MG63 (cell line): ENCODE data around the gene NUP93. TPM values are rescaled to one million over a fixed set of nuclear protein-coding genes. Genes with fewer than 3 reads are reported as not detected.
A peak's percentile ranks its signal among the peaks of the same experiment; 100 is the strongest.

ENCODE experiments used
- DNase-seq: peaks from one replicate; pipeline ENCODE4 v3.0.0-alpha.2; 2020
- H3K27me3 ChIP-seq: fragments of 250-450 bp; sonication (Bioruptor Pico); 2 replicates; pipeline ENCODE4 v1.5.1; 2020; ENCODE audit warnings: mild to moderate bottlenecking, moderate library complexity
- H3K36me3 ChIP-seq: fragments of 250-450 bp; sonication (Bioruptor Pico); 2 replicates; pipeline ENCODE4 v1.5.1; 2020; ENCODE audit warnings: mild to moderate bottlenecking, moderate library complexity
- H3K4me3 ChIP-seq: fragments of 250-450 bp; sonication (Bioruptor Pico); 2 replicates; pipeline ENCODE4 v1.5.1; 2020; ENCODE audit warnings: mild to moderate bottlenecking, moderate library complexity
- H3K9me3 ChIP-seq: fragments of 250-450 bp; sonication (Bioruptor Pico); 2 replicates; pipeline ENCODE4 v1.5.1; 2020; ENCODE audit warnings: mild to moderate bottlenecking, moderate library complexity
- total RNA-seq: library from RNA; depleted of rRNA; stranded (reverse); fragments of >200 nt; shearing (Covaris generic); gene quantifications from 2 replicates; pipeline ENCODE4 v1.2.3, GENCODE V29; 2014; ENCODE audit warnings: low replicate concordance; rRNA removed

The NUP93 gene
- total RNA-seq: 125 and 160 TPM in 2 replicates

DNA sequence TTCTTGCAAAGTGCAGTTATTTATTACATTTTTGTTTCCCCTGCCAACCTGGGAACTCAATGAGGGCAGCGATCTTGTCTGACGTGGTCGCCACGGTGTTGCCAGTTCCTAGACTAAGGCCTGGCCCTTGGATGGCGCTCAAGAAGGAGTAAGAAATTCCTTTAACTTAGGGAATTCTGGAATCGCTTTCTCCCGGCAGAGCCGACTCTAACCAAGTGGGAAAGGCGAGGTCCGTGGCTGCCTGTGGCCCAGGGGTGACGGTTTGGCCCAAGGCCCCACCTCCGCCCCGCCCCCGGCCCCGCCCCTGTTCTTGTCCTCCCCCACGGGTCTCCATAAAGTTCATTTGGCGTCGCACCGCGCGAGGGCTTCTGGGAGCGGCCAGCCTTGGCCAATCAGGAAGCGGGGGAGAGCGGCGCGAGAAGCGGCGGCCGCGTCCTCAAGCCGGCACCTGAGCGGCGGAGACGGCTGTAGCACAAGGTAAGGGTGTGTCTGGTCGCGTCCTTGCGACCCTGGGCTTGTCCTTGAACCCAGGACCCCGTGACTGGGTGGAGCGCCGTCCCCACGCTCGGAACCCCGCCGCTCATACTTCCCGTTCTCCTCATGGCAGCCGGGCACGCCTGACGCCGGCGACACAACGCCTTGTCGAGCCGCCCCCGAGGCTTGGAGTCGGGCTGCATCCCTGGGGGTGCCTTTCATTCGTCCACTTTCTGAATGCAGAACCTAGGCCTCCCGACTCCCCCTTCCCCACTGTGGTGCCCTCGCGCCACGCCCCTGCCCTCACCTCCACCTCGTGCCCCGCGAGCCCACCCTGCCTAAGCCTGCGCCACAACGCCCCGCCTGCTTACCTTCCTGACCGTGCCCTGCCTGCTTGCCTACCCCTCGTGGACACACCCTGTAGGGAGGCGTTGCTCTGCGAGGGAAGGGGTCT is at the start of gene NUP93:
Gene NUP93 (plus strand): TSS at position 395 of the 928 bp plus-strand sequence. CDS start 18,119 bp downstream, outside the sequence.
- peak; percentile 98 for DNase-seq

DNA sequence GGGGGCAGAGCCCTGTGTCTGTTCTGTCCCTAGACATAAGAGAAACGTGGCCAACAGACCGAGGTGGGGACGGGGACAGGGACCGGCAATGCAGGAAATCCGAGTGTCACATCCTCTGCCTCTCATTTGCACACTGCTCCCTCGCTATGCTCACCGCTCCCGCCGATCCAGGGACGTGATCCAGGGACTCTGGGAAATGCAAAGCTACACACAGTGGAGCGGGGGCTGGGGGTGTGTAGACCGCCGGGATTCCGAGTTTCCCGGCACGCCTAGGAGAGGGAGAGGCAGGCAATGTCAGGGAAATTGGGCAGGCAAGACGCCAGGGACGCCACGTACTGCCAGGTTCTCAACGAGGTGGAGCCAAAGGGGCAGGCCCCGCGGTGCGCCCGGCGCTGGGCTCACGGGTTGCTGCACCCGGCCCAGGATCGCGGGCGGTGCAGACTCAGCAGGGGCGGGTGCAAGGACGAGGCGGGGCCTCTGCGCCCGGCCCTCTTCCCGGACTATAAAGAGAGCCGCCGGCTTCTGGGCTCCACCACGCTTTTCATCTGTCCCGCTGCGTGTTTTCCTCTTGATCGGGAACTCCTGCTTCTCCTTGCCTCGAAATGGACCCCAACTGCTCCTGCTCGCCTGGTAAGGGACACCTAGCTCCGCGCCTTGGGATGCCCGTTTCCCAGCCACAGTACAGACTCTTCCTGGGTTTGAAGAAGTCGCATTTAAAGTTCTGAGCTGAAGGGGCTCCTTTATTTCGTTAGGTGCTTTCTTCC is 47.8 kb upstream of the NUP93 start, which contains the start of gene MT1X:
Gene MT1X (plus strand): TSS at position 532 of the 764 bp plus-strand sequence. CDS start 71 bp downstream, at position 603.
- Histone ChIP-seq H3K27me3 (no peaks in the 10 kb centered on the region), H3K4me3 (peak within 1 kb of the TSS; percentile 57), H3K36me3 (peaks cover 7% of the 10 kb centered on the region), H3K9me3 (peaks cover 4% of the 10 kb centered on the region; the same call in 1 of the 2 replicates)
- peak; percentile 98 for DNase-seq

More for the DNA sequence above, at the start of gene NUP93:
- Histone ChIP-seq H3K9me3 (no peaks in the 10 kb centered on the region), H3K4me3 (peak within 1 kb of the TSS; percentile 95), H3K36me3 (peaks cover 17% of the 10 kb centered on the region), H3K27me3 (no peaks in the 10 kb centered on the region; the same call in 1 of the 2 replicates)

DNA sequence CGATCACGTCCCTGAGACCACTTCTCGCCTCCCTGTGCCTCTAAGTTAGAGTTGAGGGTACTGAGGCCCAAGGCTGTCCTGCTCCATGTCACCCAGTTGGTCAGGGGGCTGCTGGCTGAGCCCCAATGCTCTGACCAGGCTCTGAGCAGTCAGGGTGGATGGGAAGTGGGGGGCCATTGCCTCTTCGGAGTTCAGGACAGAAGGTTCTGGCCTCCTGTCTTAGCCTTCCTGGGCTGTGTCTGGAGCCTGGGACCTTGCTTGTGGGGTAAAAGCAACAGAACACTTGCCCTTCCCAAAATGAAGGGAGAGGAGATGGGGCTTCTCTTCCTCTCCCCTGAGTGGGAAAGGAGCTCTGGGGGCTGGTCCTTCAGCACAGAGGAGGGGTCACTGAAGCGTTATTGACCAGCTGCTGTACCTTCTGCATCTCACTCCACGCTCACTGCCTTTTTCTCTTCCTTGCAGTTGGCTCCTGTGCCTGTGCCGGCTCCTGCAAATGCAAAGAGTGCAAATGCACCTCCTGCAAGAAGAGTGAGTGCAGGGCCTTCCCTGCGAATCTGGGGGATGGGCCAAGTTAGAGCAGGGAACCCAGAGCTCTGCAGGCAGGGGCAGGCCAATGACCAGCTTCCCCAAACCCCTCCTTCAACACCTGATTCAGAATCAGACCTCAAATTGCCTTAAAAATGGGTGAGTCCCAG is 47.1 kb upstream of the NUP93 start:
- peaks cover 7% of the 10 kb centered on the region for H3K36me3 ChIP-seq
- DNase-seq: no peak
- peaks cover 4% of the 10 kb centered on the region; the same call in 1 of the 2 replicates for H3K9me3 ChIP-seq
- no peaks in the 10 kb centered on the region for H3K27me3 ChIP-seq
- H3K4me3 ChIP-seq: peak overlapping the region; percentile 57

DNA sequence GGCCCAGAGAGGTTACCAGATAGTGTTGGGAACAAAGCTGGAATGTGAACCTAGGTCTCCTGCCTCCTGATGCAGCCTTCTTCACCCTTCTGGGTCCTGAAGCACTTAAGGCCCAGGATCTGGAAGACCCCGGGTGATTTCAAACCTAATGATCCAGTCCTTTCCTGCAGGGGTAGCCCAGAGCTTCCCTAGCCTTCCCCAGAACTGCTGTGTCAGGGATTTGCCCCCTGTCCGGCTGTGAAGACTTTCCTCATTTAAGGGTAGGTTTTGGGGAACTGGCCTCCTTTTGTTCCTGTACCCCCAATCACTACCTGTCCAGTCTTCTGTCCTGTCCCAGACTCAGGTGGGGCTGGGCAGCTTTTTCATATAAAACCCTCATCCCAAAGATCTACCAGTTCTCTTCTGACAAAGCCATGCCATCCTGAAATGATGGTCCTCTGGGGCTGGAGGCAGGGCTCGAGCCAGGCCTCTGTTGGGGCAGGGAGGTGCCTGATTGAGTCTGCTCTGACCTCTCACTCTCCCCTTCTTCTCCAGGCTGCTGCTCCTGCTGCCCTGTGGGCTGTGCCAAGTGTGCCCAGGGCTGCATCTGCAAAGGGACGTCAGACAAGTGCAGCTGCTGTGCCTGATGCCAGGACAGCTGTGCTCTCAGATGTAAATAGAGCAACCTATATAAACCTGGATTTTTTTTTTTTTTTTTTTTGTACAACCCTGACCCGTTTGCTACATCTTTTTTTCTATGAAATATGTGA is 46.3 kb upstream of the NUP93 start:
- Histone ChIP-seq H3K9me3 (peaks cover 4% of the 10 kb centered on the region; the same call in 1 of the 2 replicates), H3K36me3 (peaks cover 7% of the 10 kb centered on the region), H3K4me3 (peak overlapping the region; percentile 57), H3K27me3 (no peaks in the 10 kb centered on the region)
- no peak for DNase-seq

DNA sequence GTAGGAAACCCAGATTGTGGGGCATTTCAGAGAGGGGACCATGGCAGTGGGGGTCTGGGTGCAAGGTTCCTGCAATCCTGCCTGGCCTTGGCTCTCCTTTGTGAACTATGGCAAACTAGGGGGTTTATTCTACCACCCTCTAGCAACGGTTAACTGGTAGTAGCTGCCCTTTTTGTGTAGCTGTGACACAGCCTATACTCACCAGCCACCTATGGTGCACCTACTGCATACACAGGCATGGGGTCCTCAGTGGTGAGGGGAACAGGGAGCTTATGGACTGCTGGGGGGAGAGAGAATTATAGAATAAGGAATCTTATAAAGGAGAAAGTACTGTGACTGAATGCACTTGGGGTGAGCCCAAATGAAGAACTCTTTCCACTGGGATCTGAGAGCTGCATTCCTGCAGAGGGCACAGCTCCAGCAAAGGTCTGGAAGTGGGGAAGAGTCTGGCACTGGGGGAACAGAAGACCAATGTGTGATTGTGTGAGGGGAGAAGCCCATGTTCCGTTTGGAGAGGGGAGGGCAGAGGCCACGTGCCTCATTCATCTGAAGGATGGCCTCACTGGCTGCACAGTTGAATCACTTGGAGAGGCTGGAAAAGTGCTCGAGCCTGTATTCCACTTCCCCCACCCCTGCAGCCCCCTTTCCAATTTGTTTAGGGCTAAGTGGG is 45.5 kb upstream of the NUP93 start:
- peaks cover 4% of the 10 kb centered on the region; the same call in 1 of the 2 replicates for H3K9me3 ChIP-seq
- no peak for DNase-seq
- H3K27me3 ChIP-seq: no peaks in the 10 kb centered on the region
- no peak overlapping the region for H3K4me3 ChIP-seq
- H3K36me3 ChIP-seq: peaks cover 7% of the 10 kb centered on the region

DNA sequence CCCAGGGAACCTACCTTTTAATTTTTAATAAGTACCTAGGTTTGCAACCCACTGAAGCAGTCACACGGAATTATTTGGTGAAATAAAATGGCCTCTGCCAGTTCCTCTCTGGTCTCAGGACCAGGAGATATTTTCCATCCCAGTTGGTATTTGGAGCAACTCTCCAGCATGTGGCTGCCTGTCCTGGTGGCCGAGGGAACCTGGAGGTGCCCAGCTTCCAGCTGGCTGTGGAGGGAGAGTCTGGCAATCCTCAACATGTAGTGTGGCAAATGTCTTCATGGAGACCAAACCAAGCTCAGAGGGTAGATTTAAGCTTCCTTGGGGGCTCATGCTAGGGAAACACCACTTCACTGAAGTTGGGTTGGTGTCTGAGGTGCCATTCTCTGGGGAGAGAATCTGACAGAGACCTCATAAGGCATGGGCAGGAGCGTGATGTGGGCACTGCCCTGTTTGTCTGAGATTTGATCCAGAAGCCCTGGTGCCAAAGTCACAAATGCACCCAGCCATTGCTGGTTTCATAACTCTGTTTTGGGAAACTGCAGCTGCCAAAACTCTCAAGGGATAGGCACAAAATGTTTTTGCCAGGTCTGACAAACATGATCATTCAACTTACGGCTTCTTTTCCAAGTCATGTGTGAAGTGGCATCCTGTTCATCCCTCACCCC is 44.9 kb upstream of the NUP93 start:
- peaks cover 7% of the 10 kb centered on the region for H3K36me3 ChIP-seq
- DNase-seq: no peak
- H3K27me3 ChIP-seq: no peaks in the 10 kb centered on the region
- H3K4me3 ChIP-seq: no peak overlapping the region
- H3K9me3 ChIP-seq: peaks cover 4% of the 10 kb centered on the region; the same call in 1 of the 2 replicates

DNA sequence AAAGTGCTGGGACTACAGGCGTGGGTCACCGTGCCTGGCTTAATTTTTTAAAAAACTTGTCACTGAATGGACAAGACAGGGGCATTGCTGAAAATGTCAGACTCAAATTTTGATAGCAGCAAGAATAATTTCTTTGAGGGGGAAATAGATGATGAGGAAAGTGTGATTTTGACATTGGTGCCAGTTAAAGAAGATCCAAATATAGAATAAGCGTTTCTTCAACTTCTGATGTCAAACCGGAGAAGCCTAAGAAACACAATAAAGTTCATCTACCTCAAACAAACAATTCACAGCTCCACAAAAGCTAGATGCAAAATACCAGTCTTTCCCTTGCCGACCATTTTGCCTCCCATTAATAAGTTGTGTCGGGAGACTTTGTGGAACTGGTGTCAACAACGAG is 43.2 kb upstream of the NUP93 start:
- Histone ChIP-seq H3K4me3 (no peak overlapping the region), H3K27me3 (no peaks in the 10 kb centered on the region), H3K36me3 (peaks cover 7% of the 10 kb centered on the region), H3K9me3 (peaks cover 4% of the 10 kb centered on the region; the same call in 1 of the 2 replicates)
- DNase-seq: no peak

DNA sequence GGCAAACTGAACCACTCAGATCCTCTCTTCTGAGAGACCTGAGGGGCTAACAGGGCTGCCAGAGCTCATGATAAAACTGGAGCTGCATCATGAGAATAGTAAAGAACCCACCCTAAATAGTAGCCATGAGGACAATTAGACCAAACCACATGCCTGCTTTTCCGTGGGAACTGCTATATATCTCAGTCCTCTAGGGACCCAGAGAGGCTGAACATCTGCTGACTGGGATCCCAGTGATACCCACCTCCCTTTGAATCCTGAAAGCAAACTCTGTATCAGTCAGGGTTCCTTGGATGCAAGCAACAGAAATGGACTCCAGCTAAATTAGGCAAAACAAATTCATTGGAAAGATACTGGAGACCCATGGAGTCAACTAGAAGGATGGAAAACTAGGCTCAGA is 41.2 kb upstream of the NUP93 start:
- no peaks in the 10 kb centered on the region for H3K27me3 ChIP-seq
- DNase-seq: no peak
- H3K36me3 ChIP-seq: no peaks in the 10 kb centered on the region; the same call in 1 of the 2 replicates
- peaks cover 4% of the 10 kb centered on the region; the same call in 1 of the 2 replicates for H3K9me3 ChIP-seq
- no peak overlapping the region for H3K4me3 ChIP-seq

DNA sequence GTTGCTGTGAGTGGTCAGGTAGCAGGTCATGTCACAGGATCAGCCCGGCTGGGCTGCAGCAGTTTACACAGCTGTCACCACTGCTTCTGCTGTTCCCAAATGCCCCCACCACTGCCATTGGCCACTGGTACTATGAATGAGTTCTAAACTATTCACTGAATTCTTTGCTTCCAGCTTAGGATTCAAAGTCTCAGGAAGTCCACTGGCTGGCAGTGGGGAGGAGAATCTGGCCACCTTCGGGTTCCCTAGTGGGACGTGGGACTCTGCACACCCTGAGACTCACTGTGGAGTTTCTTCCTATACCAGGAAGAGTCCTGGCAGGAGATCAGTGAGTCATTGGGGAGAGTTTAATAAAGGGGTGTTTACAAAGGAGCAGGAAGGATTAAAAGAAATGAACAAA is 40.8 kb upstream of the NUP93 start:
- H3K36me3 ChIP-seq: no peaks in the 10 kb centered on the region; the same call in 1 of the 2 replicates
- peaks cover 4% of the 10 kb centered on the region; the same call in 1 of the 2 replicates for H3K9me3 ChIP-seq
- no peak overlapping the region for H3K4me3 ChIP-seq
- DNase-seq: peak; percentile 35
- H3K27me3 ChIP-seq: no peaks in the 10 kb centered on the region

DNA sequence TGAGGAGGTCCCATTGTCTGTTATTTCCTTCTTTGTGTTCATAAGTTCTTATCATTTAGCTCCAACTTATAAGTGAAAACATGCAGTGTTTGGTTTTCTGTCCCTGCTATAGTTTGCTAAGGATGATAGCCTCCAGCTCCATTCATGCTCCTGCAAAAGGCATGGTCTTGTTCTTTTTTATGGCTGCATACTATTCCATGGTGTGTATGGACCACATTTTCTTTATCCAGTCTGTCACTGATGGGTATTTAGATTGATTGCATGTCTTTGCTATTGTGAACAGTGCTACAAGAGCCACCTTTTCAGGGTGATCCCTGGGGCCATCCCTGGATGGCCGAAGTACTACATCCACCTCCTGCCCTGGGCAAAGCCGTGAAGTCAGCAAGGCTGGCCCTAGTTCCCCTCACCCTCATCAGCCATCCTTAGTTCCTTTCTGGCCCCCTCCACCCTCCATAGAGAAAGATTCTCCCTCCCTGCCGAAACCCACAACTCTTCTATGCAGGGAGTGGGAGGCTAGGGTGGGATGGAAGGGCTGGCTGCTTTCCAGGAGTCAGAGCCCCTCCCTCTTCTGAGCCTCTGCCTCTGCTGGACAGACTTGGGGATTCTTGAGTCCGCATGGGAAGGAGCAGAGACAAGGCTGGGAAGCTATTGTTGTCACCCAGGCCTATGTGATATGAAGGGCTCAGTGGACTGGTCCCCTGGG is 39.4 kb upstream of the NUP93 start:
- Histone ChIP-seq H3K9me3 (peaks cover 4% of the 10 kb centered on the region; the same call in 1 of the 2 replicates), H3K36me3 (no peaks in the 10 kb centered on the region), H3K4me3 (no peak overlapping the region), H3K27me3 (no peaks in the 10 kb centered on the region)
- DNase-seq: no peak

DNA sequence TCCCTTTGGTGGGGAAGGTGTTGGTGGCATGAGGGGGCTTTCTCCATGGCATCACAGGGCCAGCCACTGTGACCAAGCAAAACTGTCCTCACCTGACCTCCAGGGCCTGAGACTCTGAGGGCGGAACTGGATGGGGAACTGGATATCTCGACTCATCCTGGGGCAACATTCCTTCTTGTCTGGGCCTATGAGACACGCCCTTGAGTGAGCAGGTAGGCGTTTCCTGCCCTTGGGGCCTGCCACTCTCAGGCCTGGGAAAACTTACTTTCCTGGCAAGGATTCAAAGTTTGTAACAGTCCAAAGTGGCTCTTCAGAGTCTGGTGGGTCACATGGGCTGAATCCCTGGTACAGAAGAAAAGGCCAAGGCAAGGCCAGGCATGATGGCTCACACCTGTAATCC is 38.0 kb upstream of the NUP93 start:
- DNase-seq: peak; percentile 75
- Histone ChIP-seq H3K27me3 (no peaks in the 10 kb centered on the region), H3K9me3 (peaks cover 6% of the 10 kb centered on the region), H3K36me3 (no peaks in the 10 kb centered on the region), H3K4me3 (no peak overlapping the region)

DNA sequence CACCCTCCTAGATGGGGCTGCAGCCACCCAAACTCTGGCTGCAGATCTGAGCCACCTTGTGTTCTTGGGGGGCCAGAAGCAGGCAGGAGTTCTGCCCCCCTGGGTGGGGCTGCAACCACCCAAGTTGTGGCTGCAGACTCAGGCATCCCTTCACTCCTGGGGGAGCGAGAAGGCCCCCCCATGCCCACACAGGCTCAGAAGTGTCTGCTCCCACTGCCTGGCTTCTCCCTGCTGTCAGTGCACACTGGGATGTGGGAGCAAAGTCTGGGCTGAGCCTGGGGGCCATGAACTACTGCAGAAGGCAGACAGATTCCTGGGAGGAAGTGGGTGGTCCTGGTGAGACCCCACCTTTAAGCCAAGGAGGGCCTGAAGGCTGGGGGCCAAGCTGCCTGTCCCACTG is 34.7 kb upstream of the NUP93 start:
- Histone ChIP-seq H3K27me3 (no peaks in the 10 kb centered on the region), H3K9me3 (peaks cover 11% of the 10 kb centered on the region), H3K36me3 (no peaks in the 10 kb centered on the region), H3K4me3 (no peak overlapping the region)
- no peak for DNase-seq

DNA sequence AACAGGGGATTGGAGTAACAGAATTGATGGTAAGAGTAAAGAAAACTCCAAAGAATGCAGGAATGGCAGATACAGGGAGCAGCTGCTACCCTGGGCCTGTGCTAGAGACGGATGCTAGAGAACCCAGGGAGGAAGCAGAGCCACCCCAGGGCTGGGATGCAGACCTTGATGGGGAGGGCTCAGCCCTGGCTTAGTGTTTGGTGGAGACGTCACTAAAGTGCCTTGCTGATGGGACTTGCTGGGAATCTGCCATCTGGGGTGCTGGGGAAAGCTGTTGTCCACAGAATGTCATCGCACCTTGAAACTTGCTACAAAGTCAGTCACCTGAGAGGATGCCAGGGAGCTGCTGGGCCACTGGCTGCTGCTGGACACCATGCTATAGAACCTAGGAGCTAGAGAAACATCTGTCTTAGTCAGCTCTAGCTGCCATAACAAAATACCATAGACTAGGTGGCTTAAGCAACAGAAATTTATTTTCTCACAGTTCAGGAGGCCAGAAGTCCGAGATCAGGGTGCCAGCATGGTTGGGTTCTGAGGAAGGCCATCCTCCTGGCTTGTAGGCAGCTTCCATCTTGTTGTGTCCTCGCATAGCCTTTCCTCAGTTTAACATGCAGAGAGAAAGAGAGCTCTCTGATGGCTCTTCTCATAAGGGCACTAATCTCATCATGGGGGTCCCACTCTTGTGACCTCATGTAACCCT is 32.3 kb upstream of the NUP93 start:
- no peaks in the 10 kb centered on the region for H3K36me3 ChIP-seq
- H3K9me3 ChIP-seq: peaks cover 11% of the 10 kb centered on the region
- no peak overlapping the region for H3K4me3 ChIP-seq
- H3K27me3 ChIP-seq: no peaks in the 10 kb centered on the region
- DNase-seq: no peak

DNA sequence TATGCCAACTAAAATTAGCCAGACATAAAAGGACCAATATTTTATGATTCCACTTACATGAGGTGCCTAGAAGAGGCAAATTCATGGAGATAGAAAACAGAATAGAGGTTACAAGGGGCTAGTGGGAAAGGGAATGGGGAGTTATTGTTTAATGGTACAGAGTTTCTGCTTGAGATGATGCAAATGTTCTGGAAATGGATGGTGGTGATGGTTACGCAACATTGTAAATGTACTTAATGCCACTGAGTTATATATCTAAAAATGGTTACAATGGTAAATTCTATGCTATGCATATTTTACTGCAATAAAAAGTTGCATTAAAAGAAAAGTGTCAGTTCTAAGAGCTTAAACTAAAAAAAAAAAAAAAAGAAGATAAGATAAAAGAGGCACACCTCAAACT is 29.7 kb upstream of the NUP93 start:
- Histone ChIP-seq H3K27me3 (no peaks in the 10 kb centered on the region), H3K36me3 (no peaks in the 10 kb centered on the region), H3K4me3 (no peak overlapping the region), H3K9me3 (peaks cover 11% of the 10 kb centered on the region)
- no peak for DNase-seq
